Activated CD8-positive, alpha-beta memory T cell treated with anti-CD3 and anti-CD28 coated beads for 36 hours (primary cell): ENCODE measurements around the gene KREMEN1. TPM values are rescaled to one million over a fixed set of nuclear protein-coding genes. Genes with fewer than 3 reads are reported as not detected.
"Not testable (repeated sequence)": the region's sequence is repeated elsewhere in the genome, so short reads cannot be mapped to it uniquely, and the experiment has no call there.

Experiments used
- CTCF ChIA-PET: fragments of 350-600 bp; sonication (Branson Sonifier 250); formaldehyde crosslinking; loops from one replicate; lab custom pipeline; 2021; ENCODE audit warnings: antibody characterized with exemption; lab: Charles Lee
- POLR2A ChIA-PET: fragments of 350-600 bp; sonication (Branson Sonifier 250); formaldehyde crosslinking; loops from one replicate; lab custom pipeline; 2021; ENCODE audit warnings: antibody characterized with exemption; lab: Charles Lee
- total RNA-seq, 2 experiments: library from RNA; stranded (reverse); gene quantifications; one replicate each; pipeline ENCODE4 v1.2.3, GENCODE V29; 2021

The KREMEN1 gene
- total RNA-seq, 2 experiments from 2014 or later, result 0.13 to 0.15 TPM

DNA sequence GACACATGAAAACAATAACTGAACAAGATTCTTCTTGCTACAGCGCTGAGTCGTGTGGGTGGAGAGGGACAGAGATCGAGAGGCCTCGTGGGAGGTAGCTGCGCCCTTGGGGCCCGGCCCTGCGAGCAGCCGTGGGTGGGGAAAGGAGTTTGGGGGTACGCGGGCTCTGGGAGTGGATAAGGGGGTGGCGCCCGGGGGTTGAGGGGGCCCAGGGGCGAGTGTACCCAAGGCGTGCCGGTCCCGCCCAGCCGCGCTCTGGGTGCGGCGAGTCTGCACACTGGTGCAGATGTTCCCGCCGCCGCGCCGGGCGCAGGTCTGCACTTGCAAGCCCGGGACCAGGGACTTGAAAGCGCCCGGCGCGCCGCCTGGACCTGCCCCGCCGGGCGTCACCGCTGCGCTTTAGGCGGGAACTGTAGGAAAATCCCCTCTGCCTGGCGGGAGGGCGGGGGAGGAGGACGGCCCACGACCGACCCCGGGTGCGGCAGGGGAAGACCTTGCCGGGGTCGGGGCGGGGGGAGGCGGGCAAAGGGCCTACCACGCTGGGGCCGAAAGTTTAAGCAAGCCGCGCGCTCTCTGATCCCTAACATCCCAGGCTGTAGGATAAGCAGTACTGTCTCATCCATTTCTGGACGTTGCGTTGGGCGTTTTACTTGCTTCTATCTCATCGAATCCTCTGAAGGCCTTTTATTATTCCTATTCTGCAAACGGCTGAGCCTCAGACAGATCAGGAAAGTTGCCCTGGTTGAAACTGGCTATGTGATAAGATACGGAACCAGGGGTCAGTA is 1.4 kb upstream of the KREMEN1 start:
- ChIA-PET POLR2A (no interaction called here), CTCF (no interaction called here)

DNA sequence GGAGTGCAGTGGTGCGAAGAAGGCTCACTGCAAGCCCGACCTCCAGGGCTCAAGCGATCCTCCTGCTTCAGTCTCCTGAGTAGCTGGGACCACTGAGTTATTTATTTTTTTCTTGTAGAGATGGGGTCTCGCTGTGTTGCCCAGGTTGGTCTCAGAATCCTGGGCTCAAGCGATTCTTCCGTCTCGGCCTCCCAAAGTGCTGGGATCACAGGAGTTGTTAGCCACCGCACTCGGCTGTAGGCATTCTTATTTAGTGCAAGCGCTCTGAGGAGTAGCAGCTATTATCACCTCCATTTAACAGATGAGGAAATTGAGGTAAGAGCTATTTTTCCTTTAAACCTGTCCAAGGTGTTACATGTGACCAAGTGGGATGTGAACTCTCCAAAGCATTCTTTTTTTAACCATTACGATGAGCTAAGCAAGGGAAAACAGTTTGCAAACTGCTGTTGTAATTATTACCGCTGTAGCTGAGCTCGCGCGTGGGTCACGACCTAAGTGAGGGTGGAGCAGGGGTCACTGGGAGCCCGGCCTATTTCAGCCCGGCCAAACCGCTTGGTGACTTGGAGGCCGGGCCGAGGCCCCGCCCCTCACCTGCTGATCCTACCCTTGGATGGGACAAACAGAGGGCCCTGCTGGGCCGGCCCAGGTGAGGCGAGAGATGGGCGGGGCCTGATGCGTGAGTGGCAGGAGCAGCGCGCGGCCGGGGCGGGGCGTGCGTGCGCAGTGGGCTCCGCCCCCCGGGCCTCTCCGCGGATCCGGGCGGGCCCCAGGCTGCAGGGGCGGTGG is 449 bp upstream of the KREMEN1 start:
- POLR2A ChIA-PET, result no interaction called here
- CTCF ChIA-PET, result no interaction called here

DNA sequence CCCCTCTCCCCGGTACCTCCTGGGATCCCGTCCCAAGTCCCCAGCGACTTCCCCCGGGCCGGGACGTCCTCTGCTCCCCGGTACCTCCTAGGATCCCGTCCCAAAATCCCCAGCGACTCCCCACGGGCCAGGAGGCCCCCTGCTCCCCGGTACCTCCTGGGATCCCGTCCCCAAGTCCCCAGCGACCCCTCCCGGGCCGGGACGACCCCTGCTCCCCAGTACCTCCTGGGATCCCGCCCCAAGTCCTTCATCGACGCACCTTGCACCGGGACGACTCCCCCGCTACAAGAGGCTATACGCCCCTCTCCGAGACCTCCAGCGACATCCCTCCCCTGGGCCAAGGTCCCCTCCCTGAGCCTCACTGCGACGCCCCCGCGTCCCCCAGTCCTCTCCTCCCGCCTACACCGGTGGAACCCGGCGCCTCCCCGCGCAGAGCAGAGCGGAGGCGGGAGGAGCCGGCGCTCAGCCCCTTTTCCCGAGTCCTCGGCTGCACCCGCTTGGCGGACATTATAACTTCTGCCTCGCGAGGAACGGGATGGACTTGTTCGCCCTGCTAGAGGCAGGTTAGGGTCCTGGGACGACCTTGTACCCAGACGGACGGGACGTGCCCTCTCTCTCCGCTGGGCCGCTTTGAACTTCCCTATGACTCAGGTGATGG is 912 bp downstream of the KREMEN1 start:
- ChIA-PET POLR2A (no interaction called here), CTCF (no interaction called here)

DNA sequence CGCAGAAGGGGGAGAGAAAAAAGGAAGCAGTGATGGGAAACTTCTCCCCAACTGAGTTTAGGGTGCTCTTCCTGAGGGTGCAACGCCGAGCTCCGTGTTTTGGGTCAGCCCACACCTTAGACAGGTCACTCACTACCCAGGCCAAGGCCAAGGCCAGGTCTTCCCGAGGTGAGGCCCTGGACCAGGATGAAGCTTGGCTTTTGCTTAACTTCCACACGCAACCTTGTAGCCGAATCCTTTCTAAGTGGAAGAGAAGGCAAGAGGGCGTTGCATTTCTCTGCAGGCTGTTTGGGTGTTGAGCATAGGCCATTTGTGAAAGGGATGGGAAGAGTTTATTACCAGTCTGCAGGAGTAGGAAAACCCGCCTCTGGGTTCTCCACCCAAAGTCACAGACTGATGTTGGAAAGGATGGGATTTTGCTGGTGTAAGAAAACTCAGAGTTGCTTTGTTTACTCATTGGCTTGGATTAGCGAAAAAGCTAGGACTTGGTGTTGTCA is 1.5 kb downstream of the KREMEN1 start:
- ChIA-PET POLR2A (no interaction called here), CTCF (no interaction called here)

DNA sequence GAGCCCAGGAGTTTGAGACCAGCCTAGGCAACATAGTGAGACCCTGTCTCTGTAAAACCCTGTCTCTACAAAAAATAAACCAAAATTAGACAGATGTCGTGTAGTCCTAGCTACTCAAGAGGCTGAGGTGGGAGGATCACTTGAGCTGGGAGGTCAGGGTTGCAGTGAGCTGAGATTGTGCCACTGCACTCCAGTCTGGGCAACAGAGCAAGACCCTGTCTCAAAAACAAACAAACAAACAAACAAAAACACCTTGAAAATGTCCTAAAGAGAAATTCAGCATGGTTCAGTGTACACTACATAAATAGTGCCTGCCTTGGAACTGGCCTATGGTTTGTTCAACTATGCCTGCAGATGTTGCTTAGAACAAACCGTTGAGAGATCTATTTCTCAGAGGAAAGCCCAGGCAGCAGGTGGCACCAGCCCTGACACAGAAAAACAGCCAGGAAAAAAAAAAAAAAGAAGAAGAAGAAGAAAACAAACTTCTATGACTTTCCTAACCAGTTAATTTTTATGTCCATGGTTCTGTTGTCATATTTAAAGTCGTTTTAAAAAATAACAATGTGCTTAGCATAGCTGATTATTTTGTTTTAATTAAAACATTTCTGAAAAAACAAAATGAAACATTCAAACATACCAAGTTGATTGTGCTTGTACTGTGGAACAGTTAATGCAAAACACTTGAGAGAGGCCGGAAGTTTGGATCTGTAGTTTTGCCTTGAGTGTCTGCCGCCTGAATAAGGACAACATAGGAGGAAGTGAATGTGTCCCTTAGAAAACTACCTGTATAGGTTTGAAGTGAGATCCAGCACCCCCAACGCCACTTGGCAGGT is 5.4 kb downstream of the KREMEN1 start:
- ChIA-PET POLR2A (no interaction called here), CTCF (interaction anchor here (1.2 to 1.5 kb wide), 2 partner anchors 76 to 167 kb away, joined by 3 read pairs; no protein-coding TSS in a partner anchor)

DNA sequence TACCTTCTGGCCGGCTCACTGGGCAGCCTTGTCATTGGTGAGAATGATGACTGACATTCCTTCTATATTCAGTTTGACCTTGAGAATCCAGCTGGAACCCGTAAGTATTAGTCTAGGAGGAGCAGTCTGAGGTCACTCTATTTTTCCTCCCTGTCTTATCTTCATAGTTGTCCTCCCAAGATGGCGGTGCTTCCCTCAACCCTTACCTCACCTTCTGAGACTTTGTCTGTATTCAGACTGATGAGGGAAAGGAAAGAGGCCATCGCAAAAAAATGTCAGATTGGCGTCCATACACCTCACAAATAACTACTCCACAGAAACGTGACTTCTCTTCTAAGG is 6.0 kb downstream of the KREMEN1 start:
- CTCF ChIA-PET, result interaction anchor here (1.5 kb wide), 1 partner anchor 166 kb away, joined by 3 read pairs; no protein-coding TSS in a partner anchor

DNA sequence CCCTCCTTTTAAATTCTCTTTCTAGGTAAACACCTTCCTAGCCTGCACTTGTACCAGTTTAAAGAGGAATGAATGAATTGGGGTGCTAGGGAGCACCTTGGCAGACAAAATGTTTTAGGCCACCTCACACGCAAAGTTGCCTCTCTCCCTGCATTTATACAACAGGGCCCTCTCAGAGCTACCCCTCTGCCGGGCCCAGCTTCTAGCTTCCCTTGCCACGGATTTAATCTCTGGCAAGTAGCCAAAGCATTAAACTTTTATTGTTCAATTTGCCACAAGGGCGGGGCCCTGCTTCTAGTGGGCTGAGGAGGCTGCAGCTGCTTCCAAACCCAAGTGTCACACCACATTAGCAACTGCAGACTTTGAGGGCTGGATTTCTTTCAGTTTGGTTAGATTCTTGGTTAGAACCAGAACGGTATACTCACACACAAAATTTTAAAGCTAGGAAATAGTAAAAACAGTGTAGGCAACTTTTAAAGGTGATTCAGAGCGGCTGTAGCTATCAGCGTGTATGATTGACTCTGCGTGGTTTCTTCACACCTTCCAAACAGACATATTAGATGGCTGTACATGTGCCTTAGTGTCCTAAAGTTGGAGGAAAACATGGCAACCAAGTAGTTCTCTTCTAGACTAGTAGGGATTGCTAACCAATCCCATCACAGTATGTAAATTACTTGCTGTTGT is 6.5 kb downstream of the KREMEN1 start:
- POLR2A ChIA-PET, result no interaction called here
- CTCF ChIA-PET, result interaction anchor here (1.5 kb wide), 1 partner anchor 166 kb away, joined by 3 read pairs; no protein-coding TSS in a partner anchor

More for the DNA sequence above, 6.0 kb downstream of the KREMEN1 start:
- POLR2A ChIA-PET, result no interaction called here

DNA sequence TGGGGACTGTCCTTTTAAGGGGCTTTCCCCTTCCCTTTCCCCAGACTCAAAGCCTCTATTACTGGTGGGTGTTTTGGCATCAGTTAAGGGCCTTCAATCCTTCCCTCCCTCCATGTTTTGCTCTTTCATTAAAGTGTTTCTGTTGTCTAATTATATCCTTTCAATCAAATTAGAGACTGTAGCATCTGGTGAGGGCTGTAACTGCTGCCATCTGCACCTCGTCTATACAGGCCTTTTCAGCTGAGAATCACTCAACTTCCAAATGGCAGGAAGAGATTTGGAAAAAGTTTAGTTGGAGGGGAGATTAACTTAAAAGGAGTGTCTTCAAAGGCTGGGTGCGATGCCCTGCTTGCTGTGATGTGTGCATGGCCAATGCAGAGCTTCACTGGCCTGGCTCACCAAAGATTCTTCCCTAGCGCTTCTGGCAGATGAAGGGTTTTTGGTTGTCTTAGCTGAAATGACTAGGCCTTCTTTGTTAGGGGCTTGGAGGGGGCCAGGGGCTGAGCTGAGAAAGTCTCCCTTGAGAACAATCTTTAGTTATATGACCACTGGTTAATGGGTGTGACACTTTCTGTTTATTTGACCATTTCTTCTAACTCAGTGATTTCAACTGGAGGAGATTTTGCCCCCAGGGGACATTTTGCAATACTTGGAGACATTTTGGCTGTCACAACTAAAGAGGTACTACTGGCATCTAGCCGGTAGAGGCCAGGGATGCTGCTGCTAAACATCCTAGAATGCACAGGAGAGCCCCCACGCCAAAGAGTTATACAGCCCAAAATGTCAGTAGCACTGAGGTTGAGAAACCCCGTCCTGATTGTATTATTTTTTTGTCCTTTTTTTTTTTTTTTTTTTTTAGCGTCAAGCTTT is 7.5 kb downstream of the KREMEN1 start:
- ChIA-PET CTCF (no interaction called here), POLR2A (no interaction called here)

DNA sequence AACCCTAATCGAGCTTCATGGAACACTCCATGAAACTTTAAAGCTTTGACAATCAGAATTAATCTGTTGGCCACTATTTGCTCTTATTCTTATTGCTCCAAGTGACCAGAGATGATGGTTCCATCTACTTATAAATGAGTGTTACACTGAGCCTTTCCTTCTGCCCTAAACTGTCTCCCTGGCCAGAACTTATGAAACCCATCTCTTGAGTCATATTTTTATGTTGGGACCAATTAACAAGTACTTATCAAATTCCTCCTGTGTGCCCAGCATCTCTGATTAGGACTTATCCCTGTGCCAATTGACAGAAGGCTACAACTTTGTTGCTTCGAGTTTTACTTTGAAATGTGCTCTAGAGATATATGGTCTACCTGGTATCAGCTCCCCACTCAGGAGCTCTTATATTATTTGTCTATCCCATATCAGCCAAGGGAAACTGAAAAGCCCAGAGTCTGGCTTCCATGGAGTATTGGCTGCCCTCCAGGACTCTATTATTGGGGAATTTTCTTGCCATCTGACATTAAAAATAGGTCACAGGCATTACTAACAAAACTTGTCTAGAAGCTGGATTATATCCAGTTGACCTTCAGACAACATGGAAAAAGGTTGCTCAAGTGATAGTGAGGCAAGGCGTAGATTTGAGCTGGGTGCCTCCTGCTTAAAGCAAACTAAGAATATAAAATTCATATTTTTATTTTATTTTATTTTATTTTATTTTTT is 8.8 kb downstream of the KREMEN1 start:
- ChIA-PET POLR2A (no interaction called here), CTCF (no interaction called here)

DNA sequence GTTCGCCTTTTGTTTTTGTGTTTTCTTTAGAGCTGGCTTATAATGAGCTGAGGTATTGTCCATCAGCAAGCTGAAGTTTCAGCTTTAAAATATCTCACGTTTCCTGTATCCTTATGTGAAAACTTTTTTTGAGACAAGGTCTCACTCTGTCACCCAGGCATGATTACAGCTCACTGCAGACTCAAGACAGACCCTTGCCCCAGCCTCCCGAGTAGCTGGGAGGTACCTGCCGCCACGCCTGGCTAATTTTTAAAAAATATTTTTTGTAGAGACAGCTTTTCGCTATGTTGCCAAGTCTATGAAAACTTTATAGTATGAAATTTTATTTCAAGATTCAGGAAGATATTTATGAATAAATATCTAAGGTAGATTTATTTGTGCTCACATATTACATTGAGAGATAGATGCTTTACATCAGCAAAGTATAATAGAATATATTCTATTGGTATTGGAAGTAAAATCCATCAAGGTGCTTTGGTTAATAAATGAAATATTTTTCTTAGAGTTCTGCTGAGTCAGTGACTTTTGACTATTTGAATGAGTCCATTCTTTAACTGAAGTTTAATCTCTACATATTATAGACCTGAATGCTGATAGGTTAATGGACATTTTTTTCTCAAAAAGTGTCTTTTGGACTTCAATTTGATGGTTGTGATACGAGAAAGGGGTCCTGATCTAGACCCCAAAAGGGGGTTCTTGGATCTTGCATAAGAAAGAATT is 10.2 kb downstream of the KREMEN1 start:
- CTCF ChIA-PET, result no interaction called here
- POLR2A ChIA-PET, result no interaction called here

DNA sequence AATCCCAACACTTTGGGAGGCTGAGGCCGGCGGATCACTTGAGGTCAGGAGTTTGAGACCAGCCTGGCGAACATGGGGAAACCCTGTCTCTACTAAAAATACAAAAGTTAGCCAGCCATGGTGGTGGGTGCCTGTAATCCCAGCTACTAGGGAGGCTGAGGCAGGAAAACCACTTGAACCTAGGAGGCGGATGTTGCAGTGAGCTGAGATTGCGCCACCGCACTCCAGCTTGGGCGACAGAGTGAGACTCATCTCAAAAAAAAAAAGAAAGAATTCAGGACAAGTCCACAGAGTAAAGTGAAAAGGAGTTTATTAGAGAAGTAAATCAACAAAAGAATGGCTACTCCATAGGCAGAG is 10.7 kb downstream of the KREMEN1 start:
- POLR2A ChIA-PET, CTCF ChIA-PET: not testable (repeated sequence)

DNA sequence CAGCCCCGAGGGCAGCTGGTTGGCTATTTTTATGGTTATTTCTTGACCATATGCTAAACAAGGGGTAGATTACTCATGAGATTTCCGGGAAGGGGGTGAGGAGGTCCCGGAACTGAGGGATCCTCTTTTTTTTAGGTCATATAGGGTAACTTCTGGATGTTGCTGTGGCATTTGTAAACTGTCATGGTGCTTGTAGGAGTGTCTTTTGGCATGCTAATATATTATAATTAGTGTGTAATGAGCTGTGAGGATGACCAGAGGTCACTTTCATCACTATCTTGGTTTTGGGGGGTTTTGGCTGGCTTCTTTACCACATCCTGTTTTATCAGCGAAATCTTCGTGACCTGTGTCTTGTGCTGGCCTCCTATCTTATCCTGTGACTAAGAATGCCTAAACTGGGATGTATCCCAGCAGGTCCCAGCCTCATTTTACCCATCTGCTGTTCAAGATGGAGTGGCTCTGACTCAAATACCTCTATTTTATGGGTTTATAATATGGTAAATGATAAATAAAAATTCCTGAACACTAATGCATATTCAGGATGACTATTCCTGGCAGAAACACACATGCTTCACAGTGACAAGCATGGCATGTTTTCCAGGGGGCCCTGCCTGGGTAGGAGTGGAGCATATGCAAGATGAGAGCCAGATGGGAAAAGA is 11.2 kb downstream of the KREMEN1 start:
- CTCF ChIA-PET, result no interaction called here

DNA sequence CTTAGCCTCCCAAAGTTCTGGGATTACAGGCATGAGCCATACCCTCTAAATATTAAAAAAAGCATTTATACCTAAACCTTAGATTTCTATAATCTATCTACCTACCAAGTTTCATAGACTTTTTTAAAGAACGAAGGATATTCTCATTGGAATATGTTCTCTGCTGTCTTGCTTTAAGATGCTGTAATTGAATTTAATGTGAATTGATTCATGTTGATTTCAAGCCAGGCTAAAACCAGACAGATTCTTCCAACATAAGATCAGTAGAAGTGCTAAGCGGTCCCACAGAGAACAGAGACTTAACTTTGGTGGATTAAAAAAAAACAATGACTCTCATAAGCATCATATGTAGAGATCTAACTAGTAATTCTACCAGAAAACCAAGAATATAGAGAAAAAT is 14.2 kb downstream of the KREMEN1 start:
- CTCF ChIA-PET, result no interaction called here

More for the DNA sequence above, 11.2 kb downstream of the KREMEN1 start:
- POLR2A ChIA-PET, result no interaction called here

DNA sequence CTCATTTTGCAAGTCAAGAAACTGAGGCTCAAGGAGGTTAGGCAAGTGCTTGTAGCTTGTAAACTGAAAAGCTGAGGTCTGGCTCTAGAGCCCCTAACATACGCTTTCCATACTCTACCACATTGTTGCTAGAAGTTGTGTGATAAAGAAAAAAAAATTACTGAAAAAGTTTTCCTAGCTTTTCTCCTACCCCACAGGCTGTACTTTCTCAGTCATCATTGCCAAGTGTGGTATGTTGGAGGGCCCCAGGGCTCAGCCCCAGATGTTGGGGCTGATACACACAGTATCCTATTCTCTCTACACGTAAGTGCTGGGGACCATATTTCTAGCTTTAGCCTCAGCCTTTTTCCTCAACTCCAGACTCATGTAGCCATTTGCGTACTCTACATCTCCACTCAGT is 16.0 kb downstream of the KREMEN1 start:
- POLR2A ChIA-PET, result no interaction called here
- CTCF ChIA-PET, result no interaction called here

More for the DNA sequence above, 14.2 kb downstream of the KREMEN1 start:
- POLR2A ChIA-PET, result no interaction called here

DNA sequence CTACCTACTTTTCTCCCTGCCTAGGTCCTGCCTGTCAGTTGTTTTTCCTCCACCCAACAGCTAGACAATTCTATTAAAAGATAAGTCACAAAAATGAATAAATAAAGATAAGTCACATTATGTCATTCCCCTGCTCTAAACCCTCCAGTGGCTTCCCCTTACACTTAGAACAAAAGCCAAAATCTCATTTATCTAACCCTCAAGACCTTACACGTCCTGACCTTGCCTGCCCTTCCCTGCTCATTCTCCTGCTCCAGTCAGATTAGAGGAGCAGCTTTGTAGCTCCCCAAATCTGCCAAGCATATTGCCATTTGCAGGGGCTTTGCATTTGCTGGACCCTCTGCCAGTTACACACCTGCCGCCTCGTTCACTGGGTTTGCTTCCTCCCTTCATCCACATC is 16.7 kb downstream of the KREMEN1 start:
- POLR2A ChIA-PET, result no interaction called here
- CTCF ChIA-PET, result no interaction called here

DNA sequence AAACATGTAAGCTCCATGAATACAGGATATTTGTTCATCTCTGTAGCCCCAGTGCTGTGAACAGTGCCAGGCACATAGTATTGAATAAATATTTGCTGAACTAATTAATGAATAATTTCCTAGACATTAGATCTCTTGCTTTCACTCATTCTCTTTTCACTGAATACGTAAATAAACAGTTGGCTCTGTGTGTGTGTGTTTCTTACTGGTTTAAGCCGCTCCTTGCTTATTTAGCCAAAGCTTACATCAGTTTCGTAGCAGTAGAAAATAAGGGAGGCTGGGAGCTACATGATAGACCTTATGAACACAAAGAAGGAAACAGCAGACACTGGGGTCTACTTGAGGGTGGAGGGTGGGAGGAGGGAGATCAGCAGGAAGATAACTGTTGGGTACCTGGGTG is 17.2 kb downstream of the KREMEN1 start:
- ChIA-PET POLR2A (no interaction called here), CTCF (no interaction called here)
